ENCODE measurements around the gene PTBP2.

DNA sequence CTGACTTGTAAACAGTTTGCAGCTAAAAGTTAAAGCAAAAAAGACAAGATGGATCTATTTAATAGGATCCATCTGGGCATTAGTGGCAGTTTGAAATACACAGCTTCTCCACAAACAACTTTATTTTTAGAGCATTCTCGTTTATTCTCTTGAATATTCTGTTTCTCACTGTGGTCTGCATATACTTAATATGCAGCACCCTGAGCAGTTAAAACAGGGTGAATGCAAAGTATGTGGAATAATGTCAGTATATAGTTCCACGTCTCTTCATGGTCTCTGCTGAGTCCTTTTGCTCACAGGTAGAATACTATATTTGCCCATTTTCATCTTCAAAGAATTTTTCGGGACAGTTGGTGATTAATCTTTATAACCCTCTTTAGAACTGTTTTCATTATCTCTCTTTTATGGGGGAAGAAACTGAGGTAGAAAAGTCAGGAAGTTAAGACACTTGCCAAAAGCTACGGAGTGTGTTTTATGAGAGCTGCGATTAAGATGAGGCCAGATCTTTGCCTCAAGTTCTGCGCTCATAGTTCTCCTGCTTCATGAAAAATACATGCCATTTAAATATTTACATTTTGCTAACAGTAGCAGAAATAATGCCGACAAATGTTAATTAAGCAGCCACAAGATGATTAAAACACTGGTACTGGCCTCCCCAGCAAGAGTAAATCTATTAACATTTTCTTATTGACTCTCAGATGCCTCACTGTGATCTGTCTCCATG lies 115.6 kb downstream of the PTBP2 start:
- TF ChIP-seq POLR2A (IDR thresholded peaks at IDR 0.05) = no peak
- TF ChIP-seq POLR2AphosphoS5 (IDR thresholded peaks at IDR 0.05) = no peak
